ENCODE measurements around the gene OR3A2. TPM values are rescaled to one million over a fixed set of nuclear protein-coding genes. Genes with fewer than 3 reads are reported as not detected.

The OR3A2 gene
- total RNA-seq, 1 experiment from 2014 or later = not detected

Other genes with a start within 250 kb of the OR3A2 start
- not detected in 2 replicates for gene OR1A2, start 188.8 kb downstream of the OR3A2 start, total RNA-seq (2021)
- gene OR1A1, start 178.6 kb downstream of the OR3A2 start, total RNA-seq (2021) = not detected in 2 replicates
- gene OR3A1, start 87.9 kb downstream of the OR3A2 start, total RNA-seq (2021) = not detected in 2 replicates
- gene OR1E1, start 12.1 kb upstream of the OR3A2 start, total RNA-seq (2021) = not detected in 2 replicates
- not detected in 2 replicates for gene OR3A3, start 25.1 kb upstream of the OR3A2 start, total RNA-seq (2021)
- gene OR1E2, start 47.5 kb upstream of the OR3A2 start, total RNA-seq (2021) = not detected in 2 replicates
- not detected in 2 replicates for gene SPATA22, start 85.5 kb upstream of the OR3A2 start, total RNA-seq (2021)
- not detected in 2 replicates for gene ASPA, start 89.7 kb upstream of the OR3A2 start, total RNA-seq (2021)
- 0.63 and 1.2 TPM in 2 replicates for gene TRPV3, start 171.5 kb upstream of the OR3A2 start, total RNA-seq (2021)
- gene TRPV1, start 223.1 kb upstream of the OR3A2 start, total RNA-seq (2021) = 5.5 and 8.1 TPM in 2 replicates
- gene SHPK, start 249.9 kb upstream of the OR3A2 start, total RNA-seq (2021) = 27.0 and 27.9 TPM in 2 replicates